Left forelimb (tissue), 1 donor: Measurements from ENCODE around the gene GPRIN1.
"Not testable (repeated sequence)": the region's sequence is repeated elsewhere in the genome, so short reads cannot be mapped to it uniquely, and the experiment has no call there.

Experiments
- DNase-seq: peaks from one replicate; pipeline ENCODE4 v3.0.0-alpha.2; 2018; ENCODE audit warnings: low spot score

GPRIN1 gene

GRCh38 chr5:176597417-176598389 is 12.3 kb downstream of the GPRIN1 start:
- DNase-seq: no peak

- no peak for DNase-seq
Observed at GRCh38 chr5:176596689-176597416, 13.1 kb downstream of the GPRIN1 start.

GRCh38 chr5:176596069-176596644 is 13.8 kb downstream of the GPRIN1 start:
- DNase-seq: no peak

GRCh38 chr5:176595386-176595943 is 14.5 kb downstream of the GPRIN1 start:
- DNase-seq: no peak

GRCh38 chr5:176594554-176594953 is 15.4 kb downstream of the GPRIN1 start:
- DNase-seq: no peak

- DNase-seq: no peak
Observed at GRCh38 chr5:176593273-176593869, 16.6 kb downstream of the GPRIN1 start.

GRCh38 chr5:176592573-176592972 is 17.4 kb downstream of the GPRIN1 start:
- DNase-seq: no peak

- DNase-seq: not testable (repeated sequence)
Observed at GRCh38 chr5:176591667-176592066, 18.3 kb downstream of the GPRIN1 start.

GRCh38 chr5:176590035-176590717 is 19.8 kb downstream of the GPRIN1 start:
- no peak for DNase-seq

- DNase-seq: no peak
Observed at GRCh38 chr5:176589039-176589769, 20.8 kb downstream of the GPRIN1 start.

- no peak for DNase-seq
Observed at GRCh38 chr5:176588297-176588696, 21.7 kb downstream of the GPRIN1 start.

GRCh38 chr5:176587398-176587797 is 22.6 kb downstream of the GPRIN1 start:
- DNase-seq: no peak

GRCh38 chr5:176583076-176583475 is 26.9 kb downstream of the GPRIN1 start:
- DNase-seq: no peak

- DNase-seq: no peak
Observed at GRCh38 chr5:176581361-176581760, 28.6 kb downstream of the GPRIN1 start.

- DNase-seq: no peak
Observed at GRCh38 chr5:176579323-176579722, 30.6 kb downstream of the GPRIN1 start.

GRCh38 chr5:176578391-176578808 is 31.6 kb downstream of the GPRIN1 start:
- DNase-seq: no peak

- DNase-seq: no peak
Observed at GRCh38 chr5:176577312-176578176, 32.4 kb downstream of the GPRIN1 start.

GRCh38 chr5:176575488-176576422 is 34.2 kb downstream of the GPRIN1 start:
- no peak for DNase-seq
